ENCODE measurements around the gene ADAMTS6.

The ADAMTS6 gene

DNA sequence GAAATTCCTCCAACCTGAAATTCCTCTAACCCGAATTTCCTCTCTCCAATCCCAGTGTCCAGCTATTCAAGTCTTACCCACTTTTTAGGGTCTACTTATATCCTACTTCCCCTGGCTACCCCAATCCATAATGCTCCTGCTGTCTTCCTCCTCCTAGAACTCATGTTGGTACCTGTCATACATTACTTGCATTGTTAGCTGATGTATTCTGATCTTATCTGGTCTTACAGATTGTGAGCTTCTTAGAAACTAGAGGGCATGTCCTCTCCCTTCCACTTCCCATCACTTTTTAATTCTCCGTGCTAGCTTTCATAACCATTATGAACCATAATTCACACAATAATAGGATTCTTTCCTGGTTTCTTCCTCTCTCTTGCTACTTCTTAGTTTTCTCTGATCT, 376.9 kb downstream of the ADAMTS6 start:
- no peak for DNase-seq
- TF ChIP-seq POLR2A (IDR thresholded peaks at IDR 0.05; ENCODE audit: low read length) (no peak), GATA1 (IDR thresholded peaks at IDR 0.05; ENCODE audit: low read depth, low read length) (no peak)

DNA sequence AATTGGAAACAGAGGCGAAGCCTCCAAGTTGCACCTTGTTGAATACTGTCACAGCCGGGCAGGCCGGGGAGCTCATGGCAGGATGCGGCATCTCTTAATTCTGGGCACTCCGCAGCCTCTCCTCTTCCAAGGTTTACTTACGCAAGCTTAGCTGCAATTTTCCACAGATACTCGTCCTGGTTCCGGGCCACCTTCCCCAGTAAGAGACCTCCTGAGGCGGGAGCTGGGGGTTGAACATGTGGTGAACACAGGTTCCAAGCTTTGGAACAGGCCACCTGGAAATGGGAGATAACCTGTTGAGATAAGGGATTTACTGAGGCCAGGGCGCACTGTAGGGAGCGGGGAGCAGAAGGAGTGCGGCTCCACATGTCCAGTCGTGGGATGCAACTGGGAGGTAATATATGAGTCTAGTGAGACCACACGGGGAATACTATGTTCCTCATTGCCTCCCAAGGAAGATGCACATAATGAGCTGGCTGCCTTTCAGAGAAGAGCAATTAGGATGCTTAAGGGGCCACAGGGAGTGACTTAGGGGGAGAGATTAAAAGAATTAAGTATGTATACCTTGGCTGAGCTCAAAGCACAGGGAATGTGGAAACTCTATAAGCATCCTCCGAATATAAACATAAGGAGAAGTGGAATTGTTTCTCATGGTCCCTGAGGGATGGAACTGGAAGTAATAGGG, 377.8 kb downstream of the ADAMTS6 start:
- no peak for DNase-seq
- TF ChIP-seq POLR2A (IDR thresholded peaks at IDR 0.05; ENCODE audit: low read length) (no peak), GATA1 (IDR thresholded peaks at IDR 0.05; ENCODE audit: low read depth, low read length) (no peak)

DNA sequence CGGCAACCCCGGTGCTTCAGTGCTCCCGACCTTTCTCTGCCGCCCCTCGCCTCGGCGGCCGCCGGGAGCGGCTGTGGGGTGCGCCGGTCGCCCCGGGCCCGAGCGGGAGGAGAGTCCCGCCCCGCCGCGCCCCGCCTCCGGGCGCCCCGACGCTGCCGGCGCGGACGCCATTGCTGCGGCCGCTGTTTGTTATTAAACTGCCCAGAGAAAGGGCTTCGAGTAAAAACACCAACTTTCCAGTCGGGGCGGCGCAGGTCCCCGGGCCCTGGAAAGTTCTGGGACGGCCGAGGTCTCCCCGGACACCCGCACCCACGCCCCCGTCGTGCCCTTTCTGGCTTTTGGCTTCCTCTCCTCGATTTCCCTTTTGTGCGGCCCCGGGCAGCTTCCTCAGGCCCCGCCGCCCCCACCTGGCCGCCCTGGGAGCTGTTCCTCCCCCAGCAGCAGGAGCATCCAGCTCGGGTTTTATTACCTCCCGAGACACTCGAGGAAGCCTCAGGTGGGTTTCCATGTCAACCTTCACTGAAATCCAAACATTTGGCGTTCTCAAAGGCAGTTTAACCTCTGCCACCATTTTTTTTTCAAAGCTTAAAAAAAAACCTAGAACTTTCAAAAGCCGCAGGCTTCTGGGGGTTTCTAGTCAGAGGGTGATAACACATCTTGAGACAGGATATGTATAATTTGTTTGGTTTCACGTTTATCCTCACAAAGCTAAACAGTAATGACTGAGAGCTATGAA, 378.6 kb downstream of the ADAMTS6 start:
- TF ChIP-seq POLR2A (IDR thresholded peaks at IDR 0.05; ENCODE audit: low read length), result peak; percentile 30
- no peak for TF ChIP-seq GATA1 (IDR thresholded peaks at IDR 0.05; ENCODE audit: low read depth, low read length)
- peak; percentile 70 to 79 for DNase-seq

DNA sequence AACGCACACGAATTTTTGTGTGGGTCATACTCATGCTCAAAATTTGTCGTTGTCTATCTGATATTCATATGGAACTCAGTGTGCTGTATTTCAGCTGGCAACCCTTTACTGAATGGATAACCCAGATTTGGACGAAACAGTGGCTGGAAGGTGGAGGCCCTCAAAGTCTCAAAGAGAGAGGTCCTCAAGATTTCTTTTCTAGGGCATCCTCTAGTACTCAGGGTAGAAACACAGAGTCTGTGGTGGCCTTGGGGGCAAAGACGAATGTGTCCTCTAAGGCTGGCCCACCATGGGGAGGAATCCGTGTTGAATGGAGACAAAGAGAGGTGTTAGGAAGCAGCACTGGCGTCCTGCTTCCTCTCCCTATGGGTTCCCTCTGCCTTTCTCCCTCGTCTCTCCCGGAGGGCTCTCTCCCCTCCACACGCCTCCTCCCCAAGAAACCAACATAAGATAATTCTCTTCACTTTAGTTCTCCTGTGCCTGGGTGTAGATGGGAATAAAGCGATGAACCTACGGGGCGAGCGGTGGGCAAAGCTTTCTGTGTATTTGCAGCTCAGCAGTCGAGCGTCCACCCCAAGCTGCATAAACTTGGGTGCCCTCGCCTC, 379.2 kb downstream of the ADAMTS6 start:
- no peak for TF ChIP-seq GATA1 (IDR thresholded peaks at IDR 0.05; ENCODE audit: low read depth, low read length)
- TF ChIP-seq POLR2A (IDR thresholded peaks at IDR 0.05; ENCODE audit: low read length), result peak; percentile 53
- no peak for DNase-seq

DNA sequence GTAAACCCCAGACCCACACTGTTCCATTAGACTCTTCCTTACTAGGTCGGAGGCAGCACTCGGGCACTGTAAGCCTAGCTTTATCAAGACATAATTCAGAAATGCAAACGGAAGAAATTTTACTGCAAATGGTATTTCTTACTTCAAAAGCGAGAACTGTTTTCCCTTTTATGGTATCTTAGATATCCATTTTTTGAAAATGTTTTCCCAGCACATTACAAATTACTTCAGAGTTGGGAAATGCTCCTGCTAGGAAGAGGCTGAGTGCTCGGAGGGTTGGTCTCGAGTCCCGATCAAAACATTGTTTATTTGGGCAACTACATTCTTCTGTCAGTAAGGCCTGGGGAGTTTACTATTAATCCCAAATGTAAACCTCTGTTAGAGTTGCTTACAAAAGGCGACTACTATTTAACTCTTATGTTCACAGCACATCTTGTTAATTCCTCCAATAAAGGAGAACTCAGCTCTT, 380.1 kb downstream of the ADAMTS6 start:
- peak in 1 of 2 experiments; percentile 52 for DNase-seq
- TF ChIP-seq GATA1 (IDR thresholded peaks at IDR 0.05; ENCODE audit: low read depth, low read length) (no peak), POLR2A (IDR thresholded peaks at IDR 0.05; ENCODE audit: low read length) (no peak)

DNA sequence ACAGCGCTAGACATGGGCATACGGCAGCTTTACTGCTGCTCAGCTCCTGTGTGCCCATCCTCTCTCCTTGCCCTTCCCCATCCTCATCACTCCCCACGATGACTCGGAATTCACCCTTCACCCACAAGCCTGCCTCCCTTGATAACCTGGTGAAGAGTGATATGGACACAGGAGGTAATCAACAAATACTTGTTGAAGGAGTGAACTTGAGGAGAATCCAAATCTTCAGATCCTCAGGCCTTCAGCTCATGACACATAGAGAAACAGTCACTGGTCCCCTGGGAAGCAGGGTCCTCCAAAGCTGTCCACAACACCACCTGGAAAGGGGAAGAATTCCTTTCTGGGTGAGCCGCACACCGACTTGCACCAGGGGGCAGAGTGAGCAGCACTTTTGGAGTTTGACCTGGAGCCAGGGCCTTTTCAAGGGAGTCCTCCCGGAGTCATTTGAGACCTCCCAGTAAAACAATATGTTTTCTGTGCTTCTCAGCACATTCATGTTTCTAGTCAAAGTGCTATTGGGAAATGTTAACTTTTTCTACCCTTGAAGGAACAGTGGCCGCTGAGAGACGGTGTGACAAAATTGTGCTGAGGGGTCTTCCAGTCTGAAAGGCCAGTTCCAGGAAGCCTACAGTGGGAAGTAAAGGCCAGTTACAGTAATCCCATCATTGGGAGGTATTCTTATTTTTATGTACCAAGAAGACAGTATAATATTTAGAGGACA, 380.6 kb downstream of the ADAMTS6 start:
- no peak for TF ChIP-seq GATA1 (IDR thresholded peaks at IDR 0.05; ENCODE audit: low read depth, low read length)
- peak; percentile 54 for TF ChIP-seq POLR2A (IDR thresholded peaks at IDR 0.05; ENCODE audit: low read length)
- peak; percentile 89 to 90 for DNase-seq
